CD4-positive, alpha-beta T cell treated with Interleukin-17A for 4 hours (primary cell): ENCODE measurements around the gene SUPT20HL1.
"Not testable (repeated sequence)": the region's sequence is repeated elsewhere in the genome, so short reads cannot be mapped to it uniquely, and the experiment has no call there.

Experiments
- DNase-seq: peaks from one replicate; pipeline ENCODE4 v3.0.0-alpha.2; 2020; ENCODE audit warnings: mixed read lengths

SUPT20HL1 gene

DNA sequence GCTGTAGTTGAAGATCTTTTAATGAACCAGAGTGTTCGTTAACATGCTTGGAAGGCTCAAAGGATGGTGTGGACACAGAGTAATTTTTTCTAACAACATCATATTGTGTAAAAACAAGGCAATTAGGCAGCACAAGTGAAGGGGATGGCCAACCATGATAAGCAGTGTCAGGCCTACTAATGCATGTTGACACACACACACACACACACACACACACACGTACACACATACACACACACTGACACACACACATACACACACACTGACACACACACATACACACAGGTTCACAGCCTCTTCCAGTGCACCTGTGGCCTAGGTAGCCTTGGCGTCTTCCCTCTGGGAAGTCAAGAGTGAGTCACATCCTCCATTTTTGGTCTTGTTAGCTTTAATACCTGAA, at the start of gene SUPT20HL1:
SUPT20HL1 (plus strand) TSS at position 368 of the 400 bp plus-strand sequence. CDS start 2,122 bp downstream, outside the sequence.
- DNase-seq, result no peak

DNA sequence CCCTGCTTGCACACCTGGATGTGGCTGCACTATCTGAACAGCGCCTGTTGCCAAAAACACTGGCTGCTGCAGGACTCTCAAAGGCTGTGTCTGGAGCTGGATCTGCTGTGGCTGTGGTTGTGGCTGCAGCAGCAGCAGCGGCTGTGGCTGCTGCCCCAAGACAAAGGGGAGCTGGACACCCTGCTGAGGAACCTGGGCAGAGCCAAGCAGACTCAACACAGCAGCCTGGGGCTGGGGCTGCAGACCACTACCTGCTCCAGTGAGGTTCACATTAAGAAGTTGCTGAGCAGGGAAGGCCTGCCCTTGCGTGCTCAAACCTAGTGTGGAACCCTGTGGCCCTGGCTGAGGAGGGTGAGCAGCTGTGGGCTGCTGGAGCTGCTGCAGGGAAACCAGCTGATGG, 49.5 kb upstream of the SUPT20HL1 start:
- DNase-seq, result not testable (repeated sequence)

DNA sequence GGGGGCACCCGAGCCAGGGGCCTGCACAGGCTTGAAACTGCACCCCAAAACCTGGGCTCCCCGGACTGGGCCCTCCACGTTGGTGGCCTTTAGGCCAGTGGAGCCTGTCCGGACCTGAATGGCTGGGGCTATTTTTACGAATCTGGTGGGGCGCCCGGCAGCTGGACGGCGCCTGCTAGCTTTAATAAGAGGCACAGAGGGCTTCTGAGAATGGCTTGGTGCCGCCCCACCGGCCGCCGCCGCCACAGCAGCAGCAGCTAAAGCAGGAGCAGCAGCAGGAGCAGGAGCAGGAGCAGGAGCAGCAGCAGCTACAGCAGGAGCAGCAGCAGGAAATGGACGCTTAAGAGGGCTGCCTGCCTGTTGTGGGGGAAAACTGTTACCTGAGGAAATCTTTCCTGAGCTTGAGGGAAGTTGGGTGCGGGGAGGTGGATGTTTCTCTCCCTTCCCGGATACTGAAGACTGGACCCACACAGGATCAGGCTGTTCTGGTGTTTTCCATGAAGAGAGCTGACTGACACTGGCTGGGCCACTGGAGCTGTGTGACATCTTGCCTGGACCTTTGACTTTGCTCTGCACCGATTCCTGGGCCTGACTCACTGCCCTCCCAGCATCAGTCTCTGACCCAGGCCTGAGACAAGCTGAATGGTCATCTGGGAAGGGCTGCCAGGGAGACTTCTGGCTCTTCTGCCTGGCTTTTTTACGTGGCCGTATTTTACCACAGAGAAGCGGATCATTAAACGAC, 48.8 kb upstream of the SUPT20HL1 start:
- DNase-seq, result not testable (repeated sequence)

DNA sequence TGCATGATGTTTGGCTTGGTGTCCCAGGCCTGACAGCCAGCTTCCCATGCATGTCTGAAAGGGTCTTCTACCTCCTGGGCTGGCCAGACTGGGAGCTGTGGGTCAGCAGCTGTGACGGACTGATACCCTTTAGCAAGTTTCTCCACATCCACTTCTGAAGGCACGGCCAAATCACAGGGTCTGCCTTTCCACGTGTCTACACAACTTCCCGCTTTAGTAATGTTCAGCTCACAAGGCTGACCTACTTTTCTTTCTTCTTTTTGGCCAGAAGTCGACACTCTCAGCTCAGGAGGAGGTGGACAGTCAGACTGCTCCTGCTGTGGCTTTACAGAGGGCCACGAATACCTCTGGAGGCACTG, 48.2 kb upstream of the SUPT20HL1 start:
- not testable (repeated sequence) for DNase-seq

DNA sequence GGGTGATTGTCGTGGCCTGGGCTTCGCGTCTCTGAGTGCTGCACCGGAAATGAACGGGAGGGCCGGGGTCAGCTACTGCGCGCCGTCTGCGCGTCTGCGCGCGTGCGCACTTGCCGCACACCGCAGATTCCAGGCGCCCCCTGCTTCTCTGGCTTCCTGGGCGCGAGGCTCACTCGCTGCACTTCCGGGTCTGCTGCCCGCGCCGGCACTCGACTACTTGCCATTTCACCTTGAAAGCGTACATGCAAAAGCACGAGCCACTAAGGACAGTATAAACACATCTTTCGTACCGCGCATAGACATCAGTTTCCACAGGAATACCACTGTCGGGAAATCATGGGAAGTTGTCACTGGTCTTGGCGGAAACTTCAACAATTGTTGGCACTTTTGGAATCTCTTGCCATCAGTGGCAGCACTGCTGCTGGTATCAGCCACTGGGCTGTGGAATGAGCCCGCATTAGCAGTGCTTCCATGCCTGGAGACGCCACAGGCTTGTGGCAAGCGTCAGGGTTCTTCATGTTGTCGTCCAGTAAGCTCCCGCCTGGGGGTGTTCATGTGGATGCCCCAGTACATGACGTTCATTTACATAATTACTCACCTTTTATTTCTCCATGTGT, 46.3 kb upstream of the SUPT20HL1 start, which contains the start of gene SUPT20HL2:
SUPT20HL2 (minus strand) TSS at position 51 of the 617 bp plus-strand sequence. CDS start 754 bp downstream, outside the sequence.
- DNase-seq, result no peak

DNA sequence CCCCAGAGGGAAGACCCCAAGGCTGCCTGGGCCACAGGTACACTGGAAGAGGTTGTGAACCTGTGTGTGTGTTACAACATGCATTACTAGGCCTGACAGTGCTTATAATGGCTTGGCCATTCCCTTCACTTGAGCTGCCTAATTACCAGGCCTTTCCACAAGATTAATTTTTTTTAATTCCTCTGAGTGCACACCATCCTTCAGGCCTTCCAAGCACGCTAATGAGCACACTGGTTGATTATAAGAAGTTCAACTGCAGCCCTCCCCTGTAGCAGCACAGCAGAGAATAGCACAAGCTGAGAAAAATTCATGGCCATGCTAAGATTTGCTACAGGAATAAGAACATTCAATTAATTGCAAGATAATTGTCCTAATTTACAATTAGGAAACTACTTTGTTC, 44.3 kb upstream of the SUPT20HL1 start:
- no peak for DNase-seq

DNA sequence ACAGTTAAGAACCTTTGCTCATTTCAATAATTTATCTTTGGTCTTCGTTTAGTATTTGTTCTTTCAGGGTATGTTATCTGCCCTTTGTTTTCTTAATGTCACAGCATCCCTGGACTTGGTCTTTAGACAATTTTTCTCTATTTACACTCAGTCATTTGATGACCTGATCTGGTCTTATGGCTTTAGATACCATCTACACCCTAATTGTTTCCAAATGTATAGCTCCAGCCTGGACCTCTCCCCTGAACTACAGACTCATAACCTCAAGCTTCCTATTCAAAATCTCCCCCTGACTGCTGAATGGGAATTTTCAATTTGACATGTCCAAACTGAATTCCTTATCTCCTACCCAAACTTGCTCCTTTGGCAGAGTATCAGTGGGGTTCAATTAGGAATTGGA, 42.9 kb upstream of the SUPT20HL1 start:
- DNase-seq, result no peak

DNA sequence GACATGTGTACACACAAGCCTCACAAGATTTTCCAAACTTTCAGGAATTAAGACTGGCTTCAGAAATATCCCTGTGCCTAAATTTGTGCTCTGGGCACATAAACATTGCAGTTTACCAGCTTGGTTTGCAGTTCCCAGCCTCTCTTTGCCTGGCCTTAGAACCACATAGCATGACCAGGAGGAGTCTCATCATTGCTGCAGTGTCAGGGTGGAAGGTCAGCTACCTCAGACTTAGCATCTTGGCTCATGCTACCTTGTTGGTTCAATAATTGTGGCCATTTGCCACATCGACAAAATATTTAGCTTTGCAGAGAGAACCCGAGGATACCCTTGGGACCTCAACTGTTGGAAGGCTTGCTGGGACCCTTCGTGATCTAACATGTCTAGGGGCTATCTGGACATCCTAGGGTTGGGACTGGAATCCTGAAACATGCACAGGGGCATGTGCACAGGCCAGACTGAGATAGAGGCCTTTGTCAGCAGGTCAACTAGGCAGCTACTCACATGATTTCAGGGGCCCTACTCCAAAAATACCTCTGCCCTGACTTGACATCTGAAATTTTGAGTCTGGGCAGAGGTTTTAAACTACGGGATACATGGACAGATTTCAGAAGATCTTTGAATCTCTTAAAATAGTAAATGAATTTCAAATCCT, 38.6 kb upstream of the SUPT20HL1 start:
- no peak for DNase-seq

DNA sequence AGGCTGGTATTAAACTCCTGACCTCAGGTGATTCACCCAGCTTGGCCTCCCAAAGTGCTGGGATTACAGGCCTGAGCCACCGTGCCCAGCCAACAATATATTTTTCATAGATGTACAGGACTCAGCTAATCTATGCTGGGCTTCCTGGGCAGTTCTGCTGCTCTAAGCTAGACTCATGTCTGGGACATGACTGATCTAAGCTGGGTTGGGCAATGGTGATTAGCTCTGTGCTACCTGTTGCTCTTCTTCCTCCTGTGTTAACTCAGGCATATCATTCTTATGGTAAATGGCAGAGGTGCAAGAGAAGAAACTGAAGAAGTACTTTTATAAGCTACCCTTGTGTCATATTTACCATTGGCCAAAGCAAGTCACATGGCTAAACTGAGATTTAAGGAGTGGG, 35.2 kb upstream of the SUPT20HL1 start:
- no peak for DNase-seq

DNA sequence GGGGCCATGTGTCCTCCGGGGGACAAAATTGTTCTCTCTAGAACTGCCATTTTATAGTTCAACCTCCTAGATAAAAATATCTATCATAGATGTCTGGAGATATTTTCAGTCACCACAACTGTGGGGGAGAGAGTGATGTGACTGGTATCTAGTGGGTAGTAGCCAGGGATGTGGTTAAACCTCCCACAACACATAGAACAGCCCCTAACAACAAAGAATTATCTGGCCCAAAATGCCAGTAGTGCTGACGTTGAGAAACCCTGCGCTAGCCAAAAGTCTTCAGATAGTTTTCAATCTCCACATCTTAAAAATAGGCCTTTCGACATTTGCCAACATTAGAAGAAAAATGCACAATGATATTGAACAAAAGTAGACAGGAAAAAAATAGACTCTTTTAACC, 27.6 kb upstream of the SUPT20HL1 start:
- DNase-seq, result no peak

DNA sequence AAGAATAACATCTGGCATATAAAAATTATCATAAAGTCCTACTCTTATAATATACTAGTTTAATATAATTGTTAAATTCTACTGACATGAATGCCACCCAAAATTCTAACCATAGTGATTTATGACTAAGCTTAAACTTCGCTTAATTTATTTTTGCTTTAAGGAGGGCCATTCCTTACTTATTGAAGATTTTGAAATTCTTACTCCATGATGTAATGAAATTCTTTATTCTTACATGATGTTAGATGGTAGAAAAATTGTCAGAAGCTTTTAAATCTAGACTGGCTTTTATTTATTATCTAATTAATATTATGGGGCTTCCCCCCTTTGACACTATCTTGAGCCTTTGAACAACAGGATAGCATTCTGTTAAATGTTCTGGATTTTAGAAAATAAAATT, 27.1 kb upstream of the SUPT20HL1 start:
- no peak for DNase-seq

DNA sequence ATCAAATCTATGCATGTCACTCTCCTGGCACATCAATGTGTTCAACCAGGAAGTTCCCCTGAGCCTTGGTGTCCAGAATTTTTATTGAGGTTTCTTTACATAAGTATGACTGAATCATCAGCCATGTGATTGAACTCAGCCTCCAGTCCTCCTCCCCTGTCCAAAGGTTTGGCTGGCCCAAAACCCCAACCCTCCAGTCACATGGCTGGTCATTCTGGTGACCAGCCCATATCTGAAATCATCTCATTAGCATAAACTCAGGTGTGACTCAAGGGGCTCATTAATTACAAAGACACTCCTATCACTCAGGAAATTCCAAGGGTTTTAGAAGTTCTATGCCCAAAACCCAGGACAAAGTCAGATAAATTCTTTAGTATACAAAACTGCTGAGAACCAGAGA, 26.0 kb upstream of the SUPT20HL1 start:
- DNase-seq, result no peak

DNA sequence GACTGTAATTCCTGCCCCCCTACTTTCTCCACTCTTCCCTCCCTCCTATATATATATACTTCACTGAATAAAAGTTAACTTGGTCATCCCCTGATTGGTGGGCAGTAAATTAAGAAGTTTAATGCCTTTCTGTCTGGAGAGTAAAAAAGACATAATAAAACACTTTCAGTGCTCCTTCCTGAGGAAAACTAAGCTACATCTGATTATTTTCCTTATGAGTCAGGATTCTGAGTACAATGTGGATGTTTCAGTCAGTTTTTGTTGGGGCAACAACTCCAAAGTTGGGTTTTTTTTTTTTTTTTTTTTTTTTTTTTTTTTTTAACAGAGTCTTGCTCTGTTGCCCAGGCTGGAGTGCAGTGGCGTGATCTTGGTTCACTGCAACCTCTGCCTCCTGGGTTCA, 24.6 kb upstream of the SUPT20HL1 start:
- no peak for DNase-seq

DNA sequence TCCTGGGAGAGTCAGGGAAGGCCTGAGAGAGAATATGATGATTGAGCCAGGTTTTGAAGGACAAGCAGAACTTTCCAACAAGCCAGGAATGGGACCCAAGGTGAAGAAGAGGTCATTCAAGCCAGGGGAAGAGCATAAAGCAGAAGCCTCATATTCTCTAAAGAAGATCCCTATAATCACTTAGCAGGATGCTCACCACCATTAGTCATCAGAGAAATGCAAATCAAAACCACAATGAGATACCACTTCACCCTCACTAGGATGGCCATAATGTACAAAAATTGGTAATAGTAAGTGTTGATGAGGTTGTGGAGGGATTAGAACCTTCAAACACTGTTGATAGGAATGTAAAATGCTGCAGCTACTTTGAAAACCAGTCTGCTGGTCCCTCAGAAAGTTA, 20.5 kb upstream of the SUPT20HL1 start:
- DNase-seq, result no peak

DNA sequence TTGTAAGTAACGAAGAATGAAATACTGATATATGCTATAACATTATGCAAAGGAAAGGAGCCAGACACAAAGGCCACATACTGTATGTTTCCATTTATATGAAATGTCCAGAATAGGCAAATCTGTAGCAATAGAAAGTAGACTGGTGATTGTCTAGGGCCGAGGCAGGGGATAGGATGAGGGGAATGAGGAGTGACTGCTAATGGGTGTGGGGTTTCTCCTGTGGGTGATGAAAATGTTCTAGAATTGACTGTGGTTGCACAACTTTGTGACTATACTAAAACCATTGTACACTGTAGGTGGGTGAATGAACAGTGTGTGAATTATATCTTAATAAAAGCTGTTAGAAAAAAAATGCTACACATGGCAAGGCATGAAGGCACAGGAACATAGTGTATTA, 19.9 kb upstream of the SUPT20HL1 start:
- no peak for DNase-seq

DNA sequence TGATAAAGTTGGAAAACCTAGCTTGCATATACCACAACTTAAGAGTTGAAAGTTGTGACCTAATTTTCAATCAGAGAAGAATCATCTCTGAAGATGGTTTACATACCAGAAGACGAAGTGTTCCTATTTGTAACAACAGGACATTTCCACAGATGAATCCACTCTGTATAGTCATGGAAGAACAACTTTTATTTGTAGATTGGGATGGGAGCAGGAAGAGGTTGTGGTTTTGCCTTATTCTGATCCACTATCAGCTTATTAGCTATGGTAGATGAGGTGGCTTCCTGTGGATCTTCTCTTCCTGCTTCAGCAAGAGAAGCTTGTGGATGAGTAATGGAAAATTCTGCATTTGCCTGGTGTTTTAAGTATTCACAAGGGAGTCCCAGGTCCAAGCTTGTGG, 18.6 kb upstream of the SUPT20HL1 start:
- no peak for DNase-seq

DNA sequence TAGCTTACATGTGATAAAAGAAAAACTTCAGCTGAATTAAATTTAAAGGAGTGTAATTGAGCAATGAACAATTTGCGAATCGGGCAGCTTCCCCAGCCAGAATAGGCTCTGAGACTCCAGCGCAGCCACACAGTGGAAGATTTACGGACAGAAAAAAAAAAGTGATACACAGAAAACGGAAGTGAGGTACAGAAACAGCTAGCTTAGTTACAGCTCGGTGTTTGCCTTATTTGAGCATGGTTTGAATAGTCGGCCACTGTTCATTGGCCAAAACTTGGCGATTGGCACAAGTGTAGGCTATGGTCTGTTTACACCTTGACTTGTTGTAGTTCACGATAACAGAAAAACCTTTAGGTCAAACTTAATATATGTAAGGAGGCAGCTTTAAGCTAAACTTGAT, 16.7 kb upstream of the SUPT20HL1 start:
- DNase-seq, result no peak

DNA sequence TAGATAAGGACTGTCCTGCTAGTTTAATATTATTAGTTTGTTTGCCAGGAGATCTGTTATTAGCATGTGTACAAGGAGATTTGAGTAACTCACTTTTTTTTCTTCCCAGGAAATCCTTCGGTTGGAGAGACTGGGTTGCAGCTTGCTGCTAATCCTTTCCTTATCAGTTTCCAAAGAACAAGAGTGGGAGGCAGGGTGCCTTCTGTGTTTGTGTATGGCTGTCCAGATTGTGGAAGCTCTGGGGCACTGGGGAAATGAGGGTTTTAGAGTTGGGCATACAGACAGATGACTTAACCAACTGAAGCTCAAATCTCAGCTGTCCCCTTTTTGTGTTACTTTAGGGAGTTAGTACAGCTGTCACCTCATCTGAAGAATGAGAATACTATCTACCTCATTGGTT, 12.6 kb upstream of the SUPT20HL1 start:
- no peak for DNase-seq

DNA sequence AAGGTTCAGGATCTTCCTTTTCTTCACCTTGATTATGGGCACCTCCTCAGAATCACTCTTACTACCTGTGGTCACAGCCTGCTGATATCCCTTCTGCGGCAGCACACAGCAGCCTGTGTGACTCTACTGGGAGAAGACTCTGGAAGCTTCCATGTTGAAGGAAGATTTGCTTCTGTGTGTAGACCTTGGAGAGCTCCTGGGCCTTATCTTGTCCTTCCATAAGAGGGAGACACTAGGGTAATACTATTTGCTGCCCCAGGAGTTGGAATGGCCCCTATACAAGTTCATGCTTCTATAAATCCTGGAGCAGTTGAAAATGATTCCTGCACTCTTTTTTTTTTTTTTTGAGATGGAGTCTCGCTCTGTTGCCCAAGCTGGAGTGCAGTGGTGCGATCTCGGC, 10.2 kb upstream of the SUPT20HL1 start:
- no peak for DNase-seq

DNA sequence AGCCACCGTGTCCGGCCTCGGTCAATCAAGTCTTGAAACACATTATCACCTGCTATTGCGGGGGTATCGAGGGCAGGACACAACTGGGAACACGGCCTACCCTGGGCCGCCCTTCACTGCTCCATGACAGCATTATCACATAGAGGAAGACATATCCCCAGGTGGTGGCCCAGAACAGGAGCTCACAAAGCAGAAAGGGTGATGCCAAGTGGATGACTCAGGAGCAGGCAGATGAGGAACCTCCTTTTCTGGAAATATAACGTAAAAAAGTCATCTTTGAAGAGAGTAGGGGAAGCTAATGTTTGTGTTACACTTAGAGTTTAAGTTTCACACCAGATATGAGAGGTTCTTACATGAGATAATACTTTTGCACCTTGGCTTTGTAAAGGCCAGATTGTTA, 5.3 kb upstream of the SUPT20HL1 start:
- no peak for DNase-seq

DNA sequence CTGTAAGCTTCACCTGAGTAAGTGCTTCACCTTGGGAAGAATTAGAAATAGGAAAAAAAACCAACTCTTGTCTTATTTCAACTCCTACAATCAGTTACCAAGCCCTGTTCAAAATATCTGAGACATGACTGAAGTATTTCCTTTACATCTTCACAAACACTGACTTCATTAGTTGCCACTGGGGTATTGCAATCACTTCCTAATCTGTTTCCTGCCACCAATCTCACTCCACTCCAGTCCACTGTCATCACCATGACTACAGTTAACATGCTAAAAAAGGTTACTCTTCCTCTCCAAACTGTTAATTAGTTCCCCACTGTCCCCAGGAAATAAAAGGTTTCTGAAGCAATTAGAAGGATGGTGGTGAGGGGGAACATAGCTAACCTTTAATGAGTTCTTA, 3.3 kb upstream of the SUPT20HL1 start:
- no peak for DNase-seq

DNA sequence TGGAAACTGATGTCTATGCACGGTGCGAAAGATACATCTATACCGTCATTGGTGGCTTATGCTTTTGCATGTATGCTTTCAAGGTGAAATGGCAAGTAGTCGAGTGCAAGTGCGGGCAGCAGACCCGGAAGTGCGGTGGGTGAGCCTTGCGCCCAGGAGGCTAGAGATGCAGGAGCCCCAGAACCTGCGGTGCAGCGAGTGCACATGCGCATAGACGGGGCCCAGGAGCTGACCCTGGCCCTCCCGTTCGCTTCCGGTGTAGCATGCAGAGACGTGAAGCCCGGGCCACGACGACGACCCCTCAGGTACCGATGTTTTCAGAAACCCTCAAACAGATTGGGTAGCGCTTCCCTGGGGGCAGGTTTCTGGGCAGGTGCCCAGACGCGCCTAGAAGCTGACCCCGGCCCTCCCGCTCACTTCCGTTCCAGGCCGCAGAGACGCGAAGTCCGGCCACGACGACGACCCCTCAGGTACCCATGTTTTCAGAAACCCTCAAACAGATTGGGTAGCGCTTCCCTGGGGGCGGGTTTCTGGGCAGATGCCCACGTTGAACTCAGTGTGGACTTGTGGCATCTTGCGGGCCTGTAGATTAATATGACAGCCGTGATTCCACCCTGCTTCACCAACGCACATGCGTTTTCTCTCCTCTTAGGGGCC, 1.8 kb downstream of the SUPT20HL1 start:
- not testable (repeated sequence) for DNase-seq

DNA sequence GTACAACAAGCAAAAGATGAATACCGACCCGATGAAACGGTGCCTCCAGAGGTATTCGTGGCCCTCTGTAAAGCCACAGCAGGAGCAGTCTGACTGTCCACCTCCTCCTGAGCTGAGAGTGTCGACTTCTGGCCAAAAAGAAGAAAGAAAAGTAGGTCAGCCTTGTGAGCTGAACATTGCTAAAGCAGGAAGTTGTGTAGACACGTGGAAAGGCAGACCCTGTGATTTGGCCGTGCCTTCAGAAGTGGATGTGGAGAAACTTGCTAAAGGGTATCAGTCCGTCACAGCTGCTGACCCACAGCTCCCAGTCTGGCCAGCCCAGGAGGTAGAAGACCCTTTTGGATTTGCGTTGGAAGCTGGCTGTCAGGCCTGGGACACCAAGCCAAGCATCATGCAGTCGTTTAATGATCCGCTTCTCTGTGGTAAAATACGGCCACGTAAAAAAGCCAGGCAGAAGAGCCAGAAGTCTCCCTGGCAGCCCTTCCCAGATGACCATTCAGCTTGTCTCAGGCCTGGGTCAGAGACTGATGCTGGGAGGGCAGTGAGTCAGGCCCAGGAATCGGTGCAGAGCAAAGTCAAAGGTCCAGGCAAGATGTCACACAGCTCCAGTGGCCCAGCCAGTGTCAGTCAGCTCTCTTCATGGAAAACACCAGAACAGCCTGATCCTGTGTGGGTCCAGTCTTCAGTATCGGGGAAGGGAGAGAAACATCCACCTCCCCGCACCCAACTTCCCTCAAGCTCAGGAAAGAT, 3.2 kb downstream of the SUPT20HL1 start:
- DNase-seq, result not testable (repeated sequence)
